BJ (cell line): ENCODE results near the gene PYGM. TPM values are rescaled to one million over a fixed set of nuclear protein-coding genes. Genes with fewer than 3 reads are reported as not detected.

Experiments
- CTCF ChIA-PET: fragments of 350-600 bp; formaldehyde crosslinking; extraction: SDS; loops from one replicate; lab custom pipeline; 2021; ENCODE audit warnings: antibody characterized with exemption, inconsistent platforms; lab: Yijun Ruan, JAX
- POLR2A ChIA-PET: fragments of 300-600 bp; sonication (Branson Sonifier 250); formaldehyde crosslinking; extraction: SDS; loops from one replicate; lab custom pipeline; 2021; ENCODE audit warnings: antibody characterized with exemption; lab: Charles Lee
- DNase-seq: peaks from one replicate; pipeline ENCODE4 v3.0.0-alpha.2; 2011; ENCODE audit warnings: low read depth
- H3K27me3 ChIP-seq: 2 replicates; pipeline ENCODE4 v1.6.0; 2011; ENCODE audit warnings: low read length; ENCODE audit not compliant: control insufficient read depth, insufficient read depth
- H3K36me3 ChIP-seq: 2 replicates; pipeline ENCODE4 v1.5.1; 2011; ENCODE audit warnings: low read length; ENCODE audit not compliant: control insufficient read depth, insufficient read depth
- H3K4me3 ChIP-seq: 2 replicates; pipeline ENCODE4 v1.5.1; 2011; ENCODE audit warnings: low read depth, mild to moderate bottlenecking, control low read depth, low read length
- CTCF ChIP-seq: IDR thresholded peaks from 2 replicates; pipeline ENCODE4 v1.5.1; 2011; ENCODE audit warnings: low read depth, mild to moderate bottlenecking, control low read depth, inconsistent platforms, low read length, moderate library complexity; ENCODE audit not compliant: insufficient read depth
- polyA plus RNA-seq: library from polyadenylated mRNA; depleted of rRNA; stranded (reverse); fragments of >200 nt; gene quantifications from 2 replicates; pipeline ENCODE4 v1.2.3, GENCODE V29; 2011

The PYGM gene
- polyA plus RNA-seq, 1 experiment: 0.10 TPM

GRCh38 chr11:64766881-64767280 is 7.1 kb upstream of the PYGM start:
- ChIA-PET POLR2A (no interaction called here), CTCF (interaction anchor here (1.9 kb wide), 1 partner anchor 9 kb away, joined by 13 read pairs; no protein-coding TSS in a partner anchor)
- Histone ChIP-seq H3K36me3 (peaks cover 71% of the 10 kb centered on the region), H3K4me3 (no peak overlapping the region), H3K27me3 (no peaks in the 10 kb centered on the region)
- no peak for TF ChIP-seq CTCF
- no peak for DNase-seq

- POLR2A ChIA-PET: no interaction called here
These were observed 6.3 kb upstream of the PYGM start for GRCh38 chr11:64765851-64766665.

GRCh38 chr11:64765291-64765850 is 5.6 kb upstream of the PYGM start:
- Histone ChIP-seq H3K4me3 (no peak overlapping the region), H3K36me3 (peaks cover 68% of the 10 kb centered on the region), H3K27me3 (no peaks in the 10 kb centered on the region)
- CTCF ChIA-PET: no interaction called here
- POLR2A ChIA-PET: no interaction called here
- 0 out of 2 replicates have a peak, but pooled peaks have one; percentile 19 for TF ChIP-seq CTCF
- DNase-seq: no peak

More at GRCh38 chr11:64765851-64766665, 6.3 kb upstream of the PYGM start:
- CTCF ChIA-PET: no interaction called here
- no peak for DNase-seq
- no peak overlapping the region for H3K4me3 ChIP-seq
- TF ChIP-seq CTCF: no peak
- no peaks in the 10 kb centered on the region for H3K27me3 ChIP-seq
- peaks cover 71% of the 10 kb centered on the region for H3K36me3 ChIP-seq

GRCh38 chr11:64764753-64765152 is 5.0 kb upstream of the PYGM start:
- DNase-seq: no peak
- ChIA-PET CTCF (interaction anchor here (1.0 kb wide), 1 partner anchor 31 kb away, joined by 3 read pairs; no protein-coding TSS in a partner anchor), POLR2A (no interaction called here)
- no peak for TF ChIP-seq CTCF
- H3K36me3 ChIP-seq: peaks cover 62% of the 10 kb centered on the region
- no peak overlapping the region for H3K4me3 ChIP-seq
- H3K27me3 ChIP-seq: no peaks in the 10 kb centered on the region

GRCh38 chr11:64764040-64764611 is 4.4 kb upstream of the PYGM start:
- H3K36me3 ChIP-seq: peaks cover 57% of the 10 kb centered on the region

More at GRCh38 chr11:64764040-64764611, 4.4 kb upstream of the PYGM start:
- no peak for TF ChIP-seq CTCF
- ChIA-PET CTCF (interaction anchor here (1.0 to 3.1 kb wide), 6 partner anchors 10 to 76 kb away, joined by 3 to 11 read pairs (median 4); no protein-coding TSS in a partner anchor), POLR2A (interaction anchor here (0.6 kb wide), 1 partner anchor 15 kb away, joined by 12 read pairs; no protein-coding TSS in a partner anchor)
- H3K27me3 ChIP-seq: no peaks in the 10 kb centered on the region
- no peak overlapping the region for H3K4me3 ChIP-seq
- no peak for DNase-seq
